NCI-H2196 (cell line): ENCODE measurements around the gene RNF181.
"Not testable (repeated sequence)": the region's sequence is repeated elsewhere in the genome, so short reads cannot be mapped to it uniquely, and the experiment has no call there.

Experiments used
- DNase-seq: peaks from one replicate; lab custom pipeline; 2025; ENCODE audit not compliant: unreplicated experiment; lab: John Stamatoyannopoulos, UW

RNF181 gene

GRCh38 chr2:85611705-85612587 lies 16.4 kb downstream of the RNF181 start, which contains the start of gene C2orf68:
TSS of gene C2orf68 (minus strand) at chr2:85612066. CDS start at chr2:85611984, 82 bp downstream.
- DNase-seq = peak; percentile 67

DNA sequence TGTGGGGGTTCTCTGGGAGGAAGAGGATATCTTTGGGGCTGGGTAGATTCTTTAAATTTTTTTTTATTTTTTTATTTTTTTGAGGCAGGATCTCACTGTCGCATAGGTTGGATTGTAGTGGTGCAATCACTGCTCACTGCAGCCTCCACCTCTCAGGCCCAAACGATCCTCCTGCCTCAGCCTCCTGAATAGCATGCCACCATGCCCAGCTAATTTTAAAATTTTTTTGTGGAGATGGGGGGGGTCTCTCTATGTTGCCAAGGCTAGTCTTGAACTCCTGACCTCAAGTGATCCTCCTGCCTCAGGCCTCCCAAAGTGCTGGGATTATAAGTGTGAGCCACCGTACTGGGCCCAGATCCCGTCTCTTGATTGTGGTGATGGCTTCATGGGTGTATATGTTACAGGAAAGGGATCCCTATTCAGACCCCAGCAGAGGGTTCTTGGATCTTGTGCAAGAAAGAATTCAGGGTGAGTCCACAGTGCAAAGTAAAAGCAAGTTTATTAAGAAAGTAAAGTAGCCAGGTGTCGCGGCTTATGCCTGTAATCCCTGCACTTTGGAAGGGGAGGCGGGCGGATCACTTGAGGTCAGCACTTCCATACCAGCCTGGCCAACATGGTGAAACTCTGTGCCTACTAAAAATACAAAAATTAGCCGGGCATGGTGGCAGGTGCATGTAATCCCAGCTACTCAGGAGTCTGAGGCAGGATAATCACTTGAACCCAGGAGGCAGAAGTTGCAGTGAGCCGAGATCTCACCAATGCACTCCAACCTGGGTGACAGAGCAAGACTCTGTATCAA lies 18.4 kb downstream of the RNF181 start:
- DNase-seq = no peak

DNA sequence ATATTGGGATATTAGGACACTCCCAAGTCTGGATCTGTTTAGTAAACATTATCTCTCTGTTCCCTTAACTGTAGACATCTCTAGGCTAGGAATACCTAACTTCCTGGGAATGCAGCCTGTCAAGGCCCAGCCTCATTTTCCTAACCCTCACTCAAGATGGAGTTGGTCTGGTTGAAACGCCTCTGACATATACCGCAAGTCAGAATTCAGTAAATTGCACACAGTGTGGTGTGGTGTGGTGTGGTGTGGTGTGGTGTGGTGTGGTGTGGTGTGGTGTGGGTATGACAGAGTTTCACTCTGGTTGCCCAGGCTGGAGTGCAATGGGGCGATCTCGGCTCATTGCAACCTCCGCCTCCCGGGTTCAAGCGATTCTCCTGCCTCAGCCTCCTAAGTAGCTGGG lies 19.2 kb downstream of the RNF181 start:
- DNase-seq = not testable (repeated sequence)

DNA sequence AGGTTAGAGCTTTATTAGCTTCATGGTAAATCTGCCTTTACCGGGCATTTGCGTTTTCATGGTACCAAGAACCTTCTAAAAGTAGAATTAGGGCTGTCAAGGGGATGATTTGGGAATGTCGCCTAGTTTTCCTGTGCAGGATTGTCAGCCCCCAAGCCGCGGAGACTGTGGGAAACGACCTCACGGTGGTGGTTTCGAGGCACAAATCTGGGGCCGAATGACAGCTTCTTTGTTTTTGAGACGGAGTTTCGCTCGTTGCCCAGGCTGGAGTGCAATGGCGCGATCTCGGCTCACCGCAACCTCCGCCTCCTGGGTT lies 19.8 kb downstream of the RNF181 start:
- no peak for DNase-seq

DNA sequence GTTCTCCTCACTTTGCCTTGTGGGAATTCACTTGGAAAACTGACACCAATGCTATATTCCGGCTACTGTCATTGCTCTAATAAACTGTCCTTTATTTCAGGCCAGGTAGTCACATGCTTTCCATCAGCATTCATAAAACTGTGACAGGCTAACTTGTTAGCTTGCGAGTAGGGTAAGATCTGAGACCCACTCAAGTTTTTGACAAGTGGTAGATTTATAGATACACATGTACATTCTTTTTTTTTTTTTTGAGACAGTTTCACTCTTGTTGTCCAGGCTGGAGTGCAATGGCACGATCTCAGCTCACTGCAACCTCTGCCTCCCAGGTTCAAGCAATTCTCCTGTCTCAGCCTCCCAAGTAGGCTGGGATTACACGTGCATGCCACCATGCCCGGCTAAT lies 22.2 kb downstream of the RNF181 start:
- not testable (repeated sequence) for DNase-seq

GRCh38 chr2:85619617-85620016 lies 24.1 kb downstream of the RNF181 start:
- DNase-seq = no peak

- DNase-seq = no peak
These were observed 25.8 kb downstream of the RNF181 start for GRCh38 chr2:85621338-85621737.

DNA sequence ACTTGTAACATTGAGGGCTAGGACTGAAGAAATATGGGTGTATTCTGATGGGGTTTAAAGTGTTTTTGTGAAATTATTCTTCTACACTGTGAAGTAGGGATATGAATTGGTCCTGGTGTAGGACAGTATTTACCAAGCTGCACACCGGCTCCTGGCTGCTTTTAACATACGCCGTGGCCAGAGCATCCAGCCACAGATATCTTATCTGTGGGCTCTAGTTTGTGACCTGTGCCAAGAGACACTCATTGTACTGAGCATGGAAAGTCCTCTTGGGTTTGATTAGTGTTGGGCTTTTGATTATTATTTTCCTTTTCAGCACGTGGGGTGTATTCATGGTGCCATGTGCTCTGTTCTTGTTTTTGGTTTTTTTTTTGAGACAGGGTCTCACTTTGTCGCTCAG lies 28.4 kb downstream of the RNF181 start:
- no peak for DNase-seq

- no peak for DNase-seq
These were observed 33.1 kb downstream of the RNF181 start for GRCh38 chr2:85628658-85629057.

DNA sequence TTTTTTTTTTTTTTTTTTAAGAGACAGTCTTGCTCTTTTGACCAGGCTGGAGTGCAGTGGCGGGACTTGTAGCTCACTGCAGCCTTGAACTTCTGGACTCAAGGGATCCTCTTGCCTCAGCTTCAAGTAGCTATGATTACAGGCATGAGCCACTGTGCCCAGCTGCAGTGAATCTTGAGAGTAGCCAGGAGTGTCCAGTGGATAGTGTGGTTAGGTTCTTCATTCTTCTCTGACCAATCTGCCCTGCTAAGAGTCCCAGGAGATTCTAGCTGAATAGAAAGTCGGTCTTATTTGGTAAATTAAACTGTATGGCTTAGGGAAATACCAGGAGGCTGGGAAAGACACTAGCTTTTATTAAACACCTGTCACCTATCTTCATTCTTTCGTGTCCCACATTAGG lies 35.8 kb downstream of the RNF181 start:
- DNase-seq = no peak

DNA sequence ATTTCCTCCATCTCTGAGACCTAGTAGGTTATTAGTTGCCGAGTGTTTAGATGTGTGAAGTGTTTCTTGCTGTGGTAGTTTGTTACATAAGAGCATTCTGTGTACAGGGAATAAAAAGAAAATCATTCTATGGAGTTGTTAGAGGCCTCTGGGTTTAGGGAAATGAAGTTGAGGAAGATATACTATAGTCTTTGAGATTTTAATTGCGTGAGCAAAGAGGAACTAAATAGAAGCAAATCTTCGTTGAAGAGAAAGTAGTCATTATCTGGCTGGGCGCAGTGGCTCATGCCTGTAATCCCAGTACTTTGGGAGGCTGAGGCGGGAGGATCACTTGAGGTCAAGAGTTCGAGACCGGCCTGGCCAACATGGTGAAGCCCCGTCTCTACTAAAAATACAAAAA lies 39.5 kb downstream of the RNF181 start:
- DNase-seq = no peak

DNA sequence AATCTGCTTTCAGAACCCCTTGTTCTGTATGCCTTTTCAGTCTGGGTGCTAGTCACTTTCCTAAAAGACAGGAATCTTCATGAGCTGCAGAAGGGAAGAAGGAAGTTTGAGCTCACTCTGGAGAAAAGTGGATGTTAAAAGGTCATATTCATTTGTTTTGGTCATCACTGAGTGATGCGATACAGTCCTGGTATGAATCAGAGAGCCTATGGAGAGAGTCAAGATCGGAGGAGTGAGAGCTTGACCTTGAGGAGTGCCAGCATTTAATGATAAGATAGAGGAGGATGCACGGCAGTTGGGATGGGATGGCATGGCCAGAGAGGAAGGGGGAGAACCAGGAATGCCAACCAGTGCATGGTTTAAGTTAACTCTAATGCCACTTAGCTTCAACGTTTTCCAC lies 40.1 kb downstream of the RNF181 start:
- no peak for DNase-seq

DNA sequence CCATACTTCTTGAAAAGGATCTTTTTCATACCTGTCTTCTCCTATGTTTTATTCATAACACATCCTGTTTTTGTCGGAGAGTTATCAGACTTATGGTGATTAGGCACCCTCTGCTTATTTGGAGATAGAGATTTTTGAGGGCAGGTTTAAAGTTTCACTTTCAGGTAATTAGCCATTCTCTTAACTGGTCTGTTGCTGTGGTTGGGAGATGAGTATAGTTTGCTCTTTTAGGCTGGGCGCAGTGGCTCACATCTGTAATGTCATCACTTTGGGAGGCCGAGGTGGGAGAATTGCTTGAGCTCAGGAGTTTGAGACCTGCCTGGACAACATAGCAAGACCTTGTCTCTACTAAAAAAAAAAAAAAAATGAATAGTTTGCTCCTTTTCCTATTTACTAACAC lies 47.2 kb downstream of the RNF181 start:
- no peak for DNase-seq

- DNase-seq = no peak
These were observed 49.4 kb downstream of the RNF181 start for GRCh38 chr2:85644909-85645308.

GRCh38 chr2:85646166-85646565 lies 50.6 kb downstream of the RNF181 start:
- DNase-seq = no peak
